SK-N-SH treated with all-trans-retinoic acid at 6 μM for 48 hours (cell line): Measurements from ENCODE around the gene OPA1.

Source experiments
- ATAC-seq: fragments of 200-7000 bp; cut with Tn5 transposase; 3 replicates; pipeline ENCODE4 v1.9.1; 2020; ENCODE audit warnings: mild to moderate bottlenecking, moderate library complexity
- BACH2 ChIP-seq: fragments of 250-450 bp; sonication (Bioruptor Pico); IDR thresholded peaks from 2 replicates; pipeline ENCODE4 v1.9.0; 2021; ENCODE audit warnings: mild to moderate bottlenecking, borderline replicate concordance
- CSDC2 ChIP-seq: fragments of 250-450 bp; sonication (Bioruptor Pico); IDR thresholded peaks from 2 replicates; pipeline ENCODE4 v1.5.0; 2020; ENCODE audit warnings: mild to moderate bottlenecking, moderate library complexity
- CSRNP3 ChIP-seq: fragments of 250-450 bp; sonication (Bioruptor Pico); IDR thresholded peaks from 2 replicates; pipeline ENCODE4 v1.5.1; 2021; ENCODE audit warnings: mild to moderate bottlenecking, moderate library complexity
- GLIS3 ChIP-seq: fragments of 250-450 bp; sonication (Bioruptor Pico); IDR thresholded peaks from 2 replicates; pipeline ENCODE4 v1.5.0; 2020; ENCODE audit warnings: mild to moderate bottlenecking, moderate library complexity
- ISL1 ChIP-seq: fragments of 250-450 bp; sonication (Bioruptor Pico); IDR thresholded peaks from 2 replicates; pipeline ENCODE4 v2.1.2; 2022; ENCODE audit warnings: mild to moderate bottlenecking, moderate library complexity
- OSR1 ChIP-seq: fragments of 250-450 bp; sonication (Bioruptor Pico); IDR thresholded peaks from 2 replicates; pipeline ENCODE4 v1.8.0; 2022; ENCODE audit warnings: moderate library complexity, mild to moderate bottlenecking, inconsistent platforms
- PATZ1 ChIP-seq: fragments of 250-450 bp; sonication (Bioruptor Pico); IDR thresholded peaks from 2 replicates; pipeline ENCODE4 v1.8.0; 2020; ENCODE audit warnings: mild to moderate bottlenecking, moderate library complexity, borderline replicate concordance
- POU6F1 ChIP-seq: fragments of 250-450 bp; sonication (Bioruptor Pico); IDR thresholded peaks from 2 replicates; pipeline ENCODE4 v1.8.0; 2021; ENCODE audit warnings: low read depth, mild to moderate bottlenecking, moderate library complexity, borderline replicate concordance
- PPARA ChIP-seq: fragments of 250-450 bp; sonication (Bioruptor Pico); IDR thresholded peaks from 2 replicates; pipeline ENCODE4 v1.5.0; 2020; ENCODE audit warnings: mild to moderate bottlenecking, borderline replicate concordance
- RARB ChIP-seq: fragments of 250-450 bp; sonication (Bioruptor Pico); IDR thresholded peaks from 2 replicates; pipeline ENCODE4 v1.8.0; 2021; ENCODE audit warnings: mild to moderate bottlenecking, moderate library complexity
- SNAI2 ChIP-seq: fragments of 250-450 bp; sonication (Bioruptor Pico); IDR thresholded peaks from 2 replicates; pipeline ENCODE4 v1.5.0; 2020; ENCODE audit warnings: mild to moderate bottlenecking, moderate library complexity
- TCF4 ChIP-seq: fragments of 250-450 bp; sonication (Bioruptor Pico); IDR thresholded peaks from 2 replicates; pipeline ENCODE4 v1.8.0; 2021; ENCODE audit warnings: mild to moderate bottlenecking, moderate library complexity, borderline replicate concordance
- TSHZ2 ChIP-seq: fragments of 250-450 bp; sonication (Bioruptor Pico); IDR thresholded peaks from 2 replicates; pipeline ENCODE4 v1.5.0; 2020; ENCODE audit warnings: mild to moderate bottlenecking, moderate library complexity
- ZC3H10 ChIP-seq: fragments of 250-450 bp; sonication (Bioruptor Pico); IDR thresholded peaks from 2 replicates; pipeline ENCODE4 v1.5.1; 2021; ENCODE audit warnings: mild to moderate bottlenecking, moderate library complexity
- ZFP3 ChIP-seq: fragments of 250-450 bp; sonication (Bioruptor Pico); IDR thresholded peaks from 2 replicates; pipeline ENCODE4 v1.5.0; 2020; ENCODE audit warnings: mild to moderate bottlenecking, moderate library complexity
- ZNF565 ChIP-seq: fragments of 450-650 bp; formaldehyde crosslinking; conservative IDR thresholded peaks from 2 replicates; pipeline ENCODE4 v1.5.0; 2020; ENCODE audit warnings: low read depth, mild to moderate bottlenecking, moderate library complexity
- ZNF70 ChIP-seq: fragments of 450-650 bp; formaldehyde crosslinking; IDR thresholded peaks from 2 replicates; pipeline ENCODE4 v1.5.0; 2020; ENCODE audit warnings: mild to moderate bottlenecking, moderate library complexity

Gene OPA1

GRCh38 chr3:193686665-193687483, 93.9 kb downstream of the OPA1 start:
- no peak for ATAC-seq
- TF ChIP-seq ZNF70 (CRISPR knock-in tag) (no peak), BACH2 (CRISPR knock-in tag) (no peak), SNAI2 (CRISPR knock-in tag) (no peak), TSHZ2 (CRISPR knock-in tag) (no peak), PATZ1 (CRISPR knock-in tag) (no peak), PPARA (CRISPR knock-in tag) (no peak), ISL1 (CRISPR knock-in tag) (no peak), ZNF565 (CRISPR knock-in tag) (no peak), CSRNP3 (CRISPR knock-in tag) (no peak), CSDC2 (no peak), ZC3H10 (no peak), POU6F1 (no peak)

- no peak for ATAC-seq
- TF ChIP-seq POU6F1 (no peak), CSRNP3 (CRISPR knock-in tag) (no peak), CSDC2 (no peak), ZFP3 (no peak), OSR1 (CRISPR knock-in tag) (no peak), SNAI2 (CRISPR knock-in tag) (no peak), PATZ1 (CRISPR knock-in tag) (no peak), RARB (CRISPR knock-in tag) (no peak), TCF4 (CRISPR knock-in tag) (no peak), PPARA (CRISPR knock-in tag) (no peak), GLIS3 (no peak), ZC3H10 (no peak)
- TF ChIP-seq, all 23 proteins: peak for 0
These were observed 96.1 kb downstream of the OPA1 start for GRCh38 chr3:193688834-193689714.
